SU-DHL-6 (cell line): Measurements from ENCODE around the gene FSIP1.

Experiments
- H2AFZ ChIP-seq: fragments of 200-600 bp; sonication (generic); 2 replicates; pipeline ENCODE4 v1.6.1; 2014; ENCODE audit warnings: low read depth, mild to moderate bottlenecking, moderate library complexity, mixed read lengths, antibody characterized with exemption, low read length; ENCODE audit not compliant: severe bottlenecking
- H3F3A ChIP-seq: fragments of 200-600 bp; shearing (Covaris generic); 2 replicates; pipeline ENCODE4 v1.6.0; 2016; ENCODE audit warnings: antibody characterized with exemption, mild to moderate bottlenecking; ENCODE audit not compliant: insufficient read depth
- H3K27ac ChIP-seq: fragments of 200-600 bp; sonication (generic); 2 replicates; pipeline ENCODE4 v1.5.1; 2016; ENCODE audit warnings: low read depth, mild to moderate bottlenecking, low read length, moderate library complexity, mixed read lengths
- H3K27me3 ChIP-seq: fragments of 200-600 bp; sonication (generic), shearing (Covaris generic); 2 replicates; pipeline ENCODE4 v1.6.0; 2014; ENCODE audit warnings: mild to moderate bottlenecking, low read length
- H3K36me3 ChIP-seq: fragments of 200-600 bp; sonication (generic); 2 replicates; pipeline ENCODE4 v1.6.1; 2014; ENCODE audit warnings: mild to moderate bottlenecking, low read length, mixed read lengths
- H3K4me2 ChIP-seq: fragments of 300-600, 200-600 bp; shearing (Covaris generic), sonication (generic); 2 replicates; pipeline ENCODE4 v1.6.0; 2014; ENCODE audit warnings: low read length, low read depth, mild to moderate bottlenecking; ENCODE audit not compliant: poor library complexity, severe bottlenecking
- H3K4me3 ChIP-seq: fragments of 200-600 bp; sonication (generic); 2 replicates; pipeline ENCODE4 v1.5.1; 2014; ENCODE audit warnings: antibody characterized with exemption, low read length, mild to moderate bottlenecking, mixed read lengths; ENCODE audit not compliant: insufficient read depth, poor library complexity, severe bottlenecking
- H3K79me2 ChIP-seq: fragments of 200-600 bp; sonication (generic); 2 replicates; pipeline ENCODE4 v1.6.1; 2014; ENCODE audit warnings: mild to moderate bottlenecking, low read length, moderate library complexity; ENCODE audit not compliant: insufficient read depth
- H3K9ac ChIP-seq: fragments of 200-600 bp; sonication (generic); 2 replicates; pipeline ENCODE4 v1.7.0; 2014; ENCODE audit warnings: mild to moderate bottlenecking, low read length
- H3K9me2 ChIP-seq: fragments of 200-600 bp; sonication (generic); replicated peaks from 2 replicates; pipeline ENCODE4 v1.6.1; 2014; ENCODE audit warnings: low read length; ENCODE audit not compliant: insufficient read depth
- H3K9me3 ChIP-seq: fragments of 200-600 bp; sonication (generic); 2 replicates; pipeline ENCODE4 v1.6.1; 2014; ENCODE audit warnings: low read length, mixed read lengths; ENCODE audit not compliant: insufficient read depth
- H4K20me1 ChIP-seq: fragments of 200-600 bp; sonication (generic); 2 replicates; pipeline ENCODE4 v1.6.1; 2014; ENCODE audit warnings: low read depth, mild to moderate bottlenecking, antibody characterized with exemption, low read length, moderate library complexity, mixed read lengths
- EZH2phosphoT487 ChIP-seq: fragments of 200-600 bp; sonication (generic), shearing (Covaris generic); conservative IDR thresholded peaks from 2 replicates; pipeline ENCODE4 v1.6.1; 2018; ENCODE audit warnings: mild to moderate bottlenecking, antibody characterized with exemption, low read length, moderate library complexity, mixed read lengths
- TF ChIP-seq, protein P1 (sequence below): fragments of 200-600 bp; sonication (generic); IDR thresholded peaks from one replicate; pipeline ENCODE4 v1.5.1; 2017; ENCODE audit warnings: antibody characterized with exemption, mild to moderate bottlenecking, low read length, moderate library complexity; ENCODE audit not compliant: insufficient read depth, poor library complexity, severe bottlenecking

Gene FSIP1

DNA sequence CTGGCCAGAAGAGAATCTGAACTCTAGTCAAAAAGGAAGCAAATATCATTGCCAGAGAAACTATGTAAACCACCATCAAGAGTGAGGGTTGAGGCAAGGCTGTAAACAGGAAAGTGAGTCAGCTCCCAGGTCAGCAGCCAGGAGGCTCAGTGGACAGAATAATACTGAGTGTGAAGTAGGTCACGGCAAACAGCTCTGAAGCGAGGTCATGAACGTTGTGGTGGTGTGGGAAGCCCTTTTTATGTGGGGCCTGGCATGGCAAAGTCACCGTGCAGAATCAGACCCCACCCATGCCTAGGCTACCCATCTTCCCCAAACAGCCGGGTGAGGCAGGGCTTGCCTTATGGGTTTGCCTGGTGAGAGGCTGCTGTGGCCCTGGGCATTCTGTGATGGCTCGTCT lies 157.8 kb downstream of the FSIP1 start:
- no peaks in the 10 kb centered on the region for H4K20me1 ChIP-seq
- no peaks in the 10 kb centered on the region for H3K9me2 ChIP-seq
- no peaks in the 10 kb centered on the region for H3K27me3 ChIP-seq
- TF ChIP-seq, protein P1, sequence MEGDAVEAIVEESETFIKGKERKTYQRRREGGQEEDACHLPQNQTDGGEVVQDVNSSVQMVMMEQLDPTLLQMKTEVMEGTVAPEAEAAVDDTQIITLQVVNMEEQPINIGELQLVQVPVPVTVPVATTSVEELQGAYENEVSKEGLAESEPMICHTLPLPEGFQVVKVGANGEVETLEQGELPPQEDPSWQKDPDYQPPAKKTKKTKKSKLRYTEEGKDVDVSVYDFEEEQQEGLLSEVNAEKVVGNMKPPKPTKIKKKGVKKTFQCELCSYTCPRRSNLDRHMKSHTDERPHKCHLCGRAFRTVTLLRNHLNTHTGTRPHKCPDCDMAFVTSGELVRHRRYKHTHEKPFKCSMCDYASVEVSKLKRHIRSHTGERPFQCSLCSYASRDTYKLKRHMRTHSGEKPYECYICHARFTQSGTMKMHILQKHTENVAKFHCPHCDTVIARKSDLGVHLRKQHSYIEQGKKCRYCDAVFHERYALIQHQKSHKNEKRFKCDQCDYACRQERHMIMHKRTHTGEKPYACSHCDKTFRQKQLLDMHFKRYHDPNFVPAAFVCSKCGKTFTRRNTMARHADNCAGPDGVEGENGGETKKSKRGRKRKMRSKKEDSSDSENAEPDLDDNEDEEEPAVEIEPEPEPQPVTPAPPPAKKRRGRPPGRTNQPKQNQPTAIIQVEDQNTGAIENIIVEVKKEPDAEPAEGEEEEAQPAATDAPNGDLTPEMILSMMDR = no peak
- TF ChIP-seq EZH2phosphoT487 = no peak
- H3K27ac ChIP-seq = no peak overlapping the region
- H3K9me3 ChIP-seq = no peaks in the 10 kb centered on the region
- no peak overlapping the region for H3K9ac ChIP-seq
- no peaks in the 10 kb centered on the region for H3K79me2 ChIP-seq
- H3K36me3 ChIP-seq = no peaks in the 10 kb centered on the region
- H3K4me3 ChIP-seq = no peak overlapping the region
- no peak overlapping the region for H2AFZ ChIP-seq
- no peaks in the 10 kb centered on the region for H3F3A ChIP-seq
- no peak overlapping the region for H3K4me2 ChIP-seq

DNA sequence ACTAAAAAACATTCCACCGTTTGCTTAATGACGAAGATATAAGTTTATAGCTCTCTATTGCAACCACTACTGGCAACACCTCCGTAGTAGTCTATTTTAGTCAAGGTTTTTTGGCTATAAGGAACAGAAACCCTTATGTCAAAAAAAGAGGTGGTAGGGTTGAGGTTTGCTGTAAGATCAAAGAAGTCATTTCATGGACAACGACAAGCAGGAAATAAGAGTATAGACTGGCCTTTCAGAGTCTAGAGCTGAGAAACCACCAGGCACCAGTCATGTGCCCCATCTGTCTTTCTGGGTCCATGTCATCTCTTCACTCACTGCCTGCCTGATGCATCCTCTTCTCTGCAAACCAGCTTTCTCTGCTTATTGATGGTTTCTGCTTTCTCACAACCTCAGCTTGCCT lies 159.1 kb downstream of the FSIP1 start:
- Histone ChIP-seq H3K27me3 (no peaks in the 10 kb centered on the region), H3K4me2 (no peak overlapping the region), H4K20me1 (no peaks in the 10 kb centered on the region), H3K36me3 (no peaks in the 10 kb centered on the region), H3F3A (no peaks in the 10 kb centered on the region), H2AFZ (no peak overlapping the region), H3K9me3 (no peaks in the 10 kb centered on the region), H3K79me2 (no peaks in the 10 kb centered on the region), H3K9ac (no peak overlapping the region), H3K27ac (no peak overlapping the region), H3K9me2 (no peaks in the 10 kb centered on the region), H3K4me3 (no peak overlapping the region)
- TF ChIP-seq, protein P1 = no peak
- TF ChIP-seq EZH2phosphoT487 = no peak

DNA sequence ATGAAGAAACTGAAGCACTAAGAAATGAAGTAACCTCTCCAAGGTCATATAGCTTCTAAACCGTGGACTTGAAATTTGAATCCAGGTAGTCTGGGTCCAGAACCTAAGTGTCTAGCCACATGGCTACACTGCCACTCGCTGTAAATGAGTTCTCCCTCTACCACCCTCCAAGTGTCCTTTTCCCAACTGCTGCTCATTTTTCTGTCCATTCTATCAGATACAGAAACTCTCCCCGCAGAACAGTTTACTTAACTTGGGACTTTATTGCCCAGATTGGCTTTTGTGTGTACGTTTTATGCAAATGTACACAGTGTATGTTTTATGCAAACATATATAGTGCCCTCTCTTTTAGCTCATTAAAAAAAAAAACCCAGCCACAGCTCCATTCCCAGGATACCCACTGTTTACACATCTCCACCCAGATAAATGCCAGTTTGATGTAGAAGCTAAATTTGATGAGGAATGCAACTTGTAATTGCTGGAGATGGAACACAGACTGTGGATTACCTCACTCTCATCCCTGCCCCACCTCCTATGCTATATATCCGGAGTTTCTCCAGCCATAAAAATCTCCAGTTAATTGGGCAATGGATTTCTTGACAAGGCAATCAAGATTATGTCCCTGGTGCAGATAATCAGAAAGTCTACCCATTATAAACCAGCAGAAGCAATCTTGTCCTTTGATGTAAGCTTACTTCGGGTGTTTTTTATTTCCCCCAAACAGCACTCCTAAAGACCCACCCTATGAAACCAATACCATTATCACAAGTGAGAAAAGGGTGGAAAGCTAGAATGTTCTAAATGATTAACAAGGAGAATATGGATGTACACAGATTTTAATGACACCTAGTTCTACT lies 159.8 kb downstream of the FSIP1 start:
- TF ChIP-seq, protein P1 = no peak
- no peak for TF ChIP-seq EZH2phosphoT487
- Histone ChIP-seq H4K20me1 (no peaks in the 10 kb centered on the region), H2AFZ (no peak overlapping the region), H3K4me2 (no peak overlapping the region), H3F3A (no peaks in the 10 kb centered on the region), H3K4me3 (no peak overlapping the region), H3K36me3 (no peaks in the 10 kb centered on the region), H3K9me3 (no peaks in the 10 kb centered on the region), H3K27me3 (no peaks in the 10 kb centered on the region), H3K9me2 (no peaks in the 10 kb centered on the region), H3K27ac (no peak overlapping the region), H3K79me2 (no peaks in the 10 kb centered on the region), H3K9ac (no peak overlapping the region)
